K562 (cell line): ENCODE measurements around the gene B3GALT4. TPM values are rescaled to one million over a fixed set of nuclear protein-coding genes. Genes with fewer than 3 reads are reported as not detected.

Experiments used
- CEBPG ChIP-seq, 3 experiments: fragments of 200-800 bp in 1 of 3; sonication (Bioruptor generic) in 1 of 3; sonication (generic) in 1 of 3; formaldehyde crosslinking in 1 of 3; IDR thresholded peaks in 2 of 3; conservative IDR thresholded peaks in 1 of 3; 2 replicates each; pipeline versions ENCODE4 v1.6.1 to v1.8.0; 2016 to 2022; ENCODE audit warnings: missing compliant biosample characterization in 2 of 3, missing genetic modification characterization in 2 of 3, mild to moderate bottlenecking in 1 of 3, missing genetic modification reagents in 1 of 3
- HCFC1 ChIP-seq: IDR thresholded peaks from 2 replicates; pipeline ENCODE4 v1.6.1; 2012; ENCODE audit warnings: low read depth, low read length, improper control_type of control experiment
- HOXB6 ChIP-seq: fragments of 250-450 bp; sonication (Bioruptor Pico); IDR thresholded peaks from 2 replicates; pipeline ENCODE4 v1.5.1; 2022; ENCODE audit warnings: mild to moderate bottlenecking, borderline replicate concordance
- L3MBTL2 ChIP-seq: fragments of 450-650 bp; IDR thresholded peaks from 2 replicates; pipeline ENCODE4 v1.6.1; 2016; ENCODE audit warnings: mild to moderate bottlenecking, moderate library complexity
- LCOR ChIP-seq: sonication (generic); formaldehyde crosslinking; IDR thresholded peaks from 2 replicates; pipeline ENCODE4 v1.8.0; 2022; ENCODE audit warnings: mild to moderate bottlenecking, missing genetic modification reagents
- MCM3 ChIP-seq: fragments of 450-650 bp; IDR thresholded peaks from 2 replicates; pipeline ENCODE4 v1.6.1; 2016
- PHB ChIP-seq: fragments of 250-450 bp; sonication (Bioruptor Pico); IDR thresholded peaks from 2 replicates; pipeline ENCODE4 v1.5.0; 2021
- POLR2H ChIP-seq: IDR thresholded peaks from 2 replicates; pipeline ENCODE4 v1.6.1; 2016; ENCODE audit warnings: missing genetic modification characterization, low read depth, mild to moderate bottlenecking, control low read depth, missing compliant biosample characterization, moderate library complexity
- RBFOX2 ChIP-seq: fragments of 200-400 bp; formaldehyde crosslinking; IDR thresholded peaks from 2 replicates; pipeline ENCODE4 v1.6.1; 2017; ENCODE audit warnings: low read depth, mild to moderate bottlenecking, low read length, moderate library complexity
- SUPT5H ChIP-seq: fragments of 450-650 bp; IDR thresholded peaks from 2 replicates; pipeline ENCODE4 v1.6.1; 2016
- U2AF1 ChIP-seq: fragments of 200-400 bp; formaldehyde crosslinking; optimal IDR thresholded peaks from 2 replicates; pipeline ENCODE3; 2017; ENCODE audit warnings: mild to moderate bottlenecking, low read depth, low read length, moderate library complexity
- ZNF175 ChIP-seq: fragments of 200-800 bp; sonication (Bioruptor generic); IDR thresholded peaks from 2 replicates; pipeline ENCODE4 v1.6.1; 2016; ENCODE audit warnings: low read depth, mild to moderate bottlenecking, missing genetic modification characterization, missing compliant biosample characterization
- ZNF384 ChIP-seq: IDR thresholded peaks from 2 replicates; pipeline ENCODE4 v1.6.1; 2012; ENCODE audit warnings: low read depth, low read length, improper control_type of control experiment
- ZNF436 ChIP-seq: fragments of 250-450, 450-650 bp; sonication (Bioruptor Pico); formaldehyde crosslinking; IDR thresholded peaks from 2 replicates; pipeline ENCODE4 v1.7.0; 2020; ENCODE audit warnings: mild to moderate bottlenecking
- ZNF507 ChIP-seq: conservative IDR thresholded peaks from 2 replicates; pipeline ENCODE4 v1.6.1; 2017; ENCODE audit warnings: missing genetic modification characterization, missing compliant biosample characterization
- ZNF586 ChIP-seq: fragments of 450-650 bp; formaldehyde crosslinking; conservative IDR thresholded peaks from 2 replicates; pipeline ENCODE4 v1.4.0; 2020; ENCODE audit warnings: mild to moderate bottlenecking, moderate library complexity
- ZNF699 ChIP-seq: fragments of 250-450 bp; sonication (Bioruptor Pico); IDR thresholded peaks from 2 replicates; pipeline ENCODE4 v1.8.0; 2021; ENCODE audit warnings: mild to moderate bottlenecking, moderate library complexity; ENCODE audit not compliant: insufficient replicate concordance
- polyA plus RNA-seq, 8 experiments: library from polyadenylated mRNA; depleted of rRNA in 4 of 8; stranded (reverse) in 5 of 8; unstranded in 3 of 8; fragments of >200 nt; fragmentation: Nextera tagmentation in 2 of 8; fragmentation: Illumina TruSeq in 1 of 8; extraction: Ambion mirVana in 2 of 8; extraction: Trizol in 1 of 8; gene quantifications; 2 replicates each; pipeline versions ENCODE4 v1.2.1 to v1.2.3, GENCODE V29; 2011 to 2014; ENCODE audit warnings: inconsistent platforms in 1 of 8, missing spikeins in 1 of 8
- total RNA-seq, 7 experiments: library from RNA; depleted of rRNA in 6 of 7; stranded (reverse); fragments of >200 nt in 6 of 7; fragmentation: Illumina TruSeq in 2 of 7; extraction: Trizol in 2 of 7; gene quantifications; 2 replicates each; pipeline versions ENCODE4 v1.2.1 to v1.2.3, GENCODE V29; 2011 to 2021; ENCODE audit warnings: low replicate concordance in 1 of 7
- TF ChIP-seq, protein P1 (sequence below): fragments of 450-650 bp; formaldehyde crosslinking; IDR thresholded peaks from 2 replicates; pipeline ENCODE4 v1.4.0; 2022; ENCODE audit warnings: missing genetic modification characterization
- TF ChIP-seq, protein P2 (sequence below): fragments of 200-800 bp; sonication (Bioruptor generic); IDR thresholded peaks from 2 replicates; pipeline ENCODE4 v1.6.1; 2017; ENCODE audit warnings: missing genetic modification characterization, missing compliant biosample characterization
- TF ChIP-seq, protein P3 (sequence below): fragments of 250-450 bp; sonication (Bioruptor Pico); IDR thresholded peaks from 2 replicates; pipeline ENCODE4 v1.5.0; 2022; ENCODE audit warnings: mild to moderate bottlenecking
- TF ChIP-seq, protein P4 (sequence below): sonication (generic); formaldehyde crosslinking; IDR thresholded peaks from 2 replicates; pipeline ENCODE4 v1.4.0; 2020; ENCODE audit warnings: mild to moderate bottlenecking, missing genetic modification reagents

B3GALT4 gene
- total and polyA plus RNA-seq, 9 of the 15 experiments (the other 6 are each of a cell fraction or from before 2014, with no cell fraction given), result 0.11 to 1.3 (median 0.53) TPM; not detected in 1

DNA sequence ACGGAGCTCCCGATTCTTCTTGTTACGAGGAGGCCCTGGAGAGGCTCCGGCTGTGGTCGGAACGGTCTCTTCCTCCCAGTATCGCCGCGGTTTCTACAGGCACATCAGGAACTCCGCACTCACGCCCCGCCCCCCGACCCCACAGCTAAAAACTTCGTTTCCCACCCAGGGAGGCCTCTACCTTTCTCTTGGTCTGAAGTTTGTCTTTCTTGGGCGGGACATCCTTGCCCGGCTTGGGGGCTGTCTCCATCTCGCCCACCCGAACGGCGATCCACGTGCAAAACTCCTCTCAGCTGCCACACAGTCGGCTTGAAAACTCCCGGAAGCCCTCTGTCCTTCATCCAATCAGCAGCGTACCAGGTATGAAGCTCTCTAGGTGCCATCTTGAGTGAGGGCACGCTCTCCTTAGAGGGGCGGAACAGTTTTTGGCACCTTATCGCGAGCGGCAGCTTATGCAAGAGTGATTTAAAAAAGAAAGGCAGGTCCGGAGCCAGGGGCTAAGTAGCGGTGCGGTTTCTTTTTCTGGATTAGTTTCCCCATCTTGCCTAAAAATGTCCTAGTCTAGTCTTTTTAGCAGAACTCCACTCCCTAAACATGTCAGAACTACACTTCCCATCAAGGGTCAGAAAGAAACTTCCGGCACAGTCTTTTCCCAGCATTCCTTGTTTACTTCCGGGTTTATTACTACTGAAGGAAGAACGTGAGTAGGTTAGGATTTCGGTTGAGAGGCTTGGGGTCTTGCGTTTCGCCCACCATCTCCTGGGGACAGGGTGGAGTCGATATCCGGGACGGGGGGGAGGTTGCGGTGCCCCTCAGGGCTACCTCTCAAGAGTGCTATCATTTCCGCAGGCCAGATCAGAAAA, 12.2 kb downstream of the B3GALT4 start, which contains the start of the genes PFDN6 and WDR46 (continued):
- TF ChIP-seq, protein P1, sequence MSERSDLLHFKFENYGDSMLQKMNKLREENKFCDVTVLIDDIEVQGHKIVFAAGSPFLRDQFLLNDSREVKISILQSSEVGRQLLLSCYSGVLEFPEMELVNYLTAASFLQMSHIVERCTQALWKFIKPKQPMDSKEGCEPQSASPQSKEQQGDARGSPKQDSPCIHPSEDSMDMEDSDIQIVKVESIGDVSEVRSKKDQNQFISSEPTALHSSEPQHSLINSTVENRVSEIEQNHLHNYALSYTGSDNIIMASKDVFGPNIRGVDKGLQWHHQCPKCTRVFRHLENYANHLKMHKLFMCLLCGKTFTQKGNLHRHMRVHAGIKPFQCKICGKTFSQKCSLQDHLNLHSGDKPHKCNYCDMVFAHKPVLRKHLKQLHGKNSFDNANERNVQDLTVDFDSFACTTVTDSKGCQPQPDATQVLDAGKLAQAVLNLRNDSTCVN (CRISPR knock-in tag), result no peak
- peak; percentile 52; the same call in 1 of the 2 replicates for TF ChIP-seq L3MBTL2
- TF ChIP-seq ZNF699 (CRISPR knock-in tag), result no peak
- peak; percentile 81 for TF ChIP-seq CEBPG (CRISPR knock-in tag; IDR thresholded peaks at IDR 0.05)
- peak in 1 of 2 experiments; percentile 74; a peak in 2 of 4 replicates for TF ChIP-seq CEBPG (tag; conservative IDR thresholded peaks at IDR 0.05 in 1 of 2, IDR thresholded peaks at IDR 0.05 in 1 of 2)
- no peak; the same call in 1 of the 2 replicates for TF ChIP-seq POLR2H (tag)
- TF ChIP-seq ZNF507, result no peak
- TF ChIP-seq ZNF175, result peak; percentile 76; the same call in 1 of the 2 replicates
- TF ChIP-seq, protein P2, sequence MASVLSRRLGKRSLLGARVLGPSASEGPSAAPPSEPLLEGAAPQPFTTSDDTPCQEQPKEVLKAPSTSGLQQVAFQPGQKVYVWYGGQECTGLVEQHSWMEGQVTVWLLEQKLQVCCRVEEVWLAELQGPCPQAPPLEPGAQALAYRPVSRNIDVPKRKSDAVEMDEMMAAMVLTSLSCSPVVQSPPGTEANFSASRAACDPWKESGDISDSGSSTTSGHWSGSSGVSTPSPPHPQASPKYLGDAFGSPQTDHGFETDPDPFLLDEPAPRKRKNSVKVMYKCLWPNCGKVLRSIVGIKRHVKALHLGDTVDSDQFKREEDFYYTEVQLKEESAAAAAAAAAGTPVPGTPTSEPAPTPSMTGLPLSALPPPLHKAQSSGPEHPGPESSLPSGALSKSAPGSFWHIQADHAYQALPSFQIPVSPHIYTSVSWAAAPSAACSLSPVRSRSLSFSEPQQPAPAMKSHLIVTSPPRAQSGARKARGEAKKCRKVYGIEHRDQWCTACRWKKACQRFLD (CRISPR knock-in tag), result peak; percentile 94
- TF ChIP-seq HOXB6 (CRISPR knock-in tag), result no peak
- TF ChIP-seq, protein P3, sequence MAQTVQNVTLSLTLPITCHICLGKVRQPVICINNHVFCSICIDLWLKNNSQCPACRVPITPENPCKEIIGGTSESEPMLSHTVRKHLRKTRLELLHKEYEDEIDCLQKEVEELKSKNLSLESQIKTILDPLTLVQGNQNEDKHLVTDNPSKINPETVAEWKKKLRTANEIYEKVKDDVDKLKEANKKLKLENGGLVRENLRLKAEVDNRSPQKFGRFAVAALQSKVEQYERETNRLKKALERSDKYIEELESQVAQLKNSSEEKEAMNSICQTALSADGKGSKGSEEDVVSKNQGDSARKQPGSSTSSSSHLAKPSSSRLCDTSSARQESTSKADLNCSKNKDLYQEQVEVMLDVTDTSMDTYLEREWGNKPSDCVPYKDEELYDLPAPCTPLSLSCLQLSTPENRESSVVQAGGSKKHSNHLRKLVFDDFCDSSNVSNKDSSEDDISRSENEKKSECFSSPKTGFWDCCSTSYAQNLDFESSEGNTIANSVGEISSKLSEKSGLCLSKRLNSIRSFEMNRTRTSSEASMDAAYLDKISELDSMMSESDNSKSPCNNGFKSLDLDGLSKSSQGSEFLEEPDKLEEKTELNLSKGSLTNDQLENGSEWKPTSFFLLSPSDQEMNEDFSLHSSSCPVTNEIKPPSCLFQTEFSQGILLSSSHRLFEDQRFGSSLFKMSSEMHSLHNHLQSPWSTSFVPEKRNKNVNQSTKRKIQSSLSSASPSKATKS (CRISPR knock-in tag), result no peak
- no peak for TF ChIP-seq MCM3
- no peak for TF ChIP-seq U2AF1
- peak; percentile 75 for TF ChIP-seq SUPT5H
- TF ChIP-seq, protein P4, sequence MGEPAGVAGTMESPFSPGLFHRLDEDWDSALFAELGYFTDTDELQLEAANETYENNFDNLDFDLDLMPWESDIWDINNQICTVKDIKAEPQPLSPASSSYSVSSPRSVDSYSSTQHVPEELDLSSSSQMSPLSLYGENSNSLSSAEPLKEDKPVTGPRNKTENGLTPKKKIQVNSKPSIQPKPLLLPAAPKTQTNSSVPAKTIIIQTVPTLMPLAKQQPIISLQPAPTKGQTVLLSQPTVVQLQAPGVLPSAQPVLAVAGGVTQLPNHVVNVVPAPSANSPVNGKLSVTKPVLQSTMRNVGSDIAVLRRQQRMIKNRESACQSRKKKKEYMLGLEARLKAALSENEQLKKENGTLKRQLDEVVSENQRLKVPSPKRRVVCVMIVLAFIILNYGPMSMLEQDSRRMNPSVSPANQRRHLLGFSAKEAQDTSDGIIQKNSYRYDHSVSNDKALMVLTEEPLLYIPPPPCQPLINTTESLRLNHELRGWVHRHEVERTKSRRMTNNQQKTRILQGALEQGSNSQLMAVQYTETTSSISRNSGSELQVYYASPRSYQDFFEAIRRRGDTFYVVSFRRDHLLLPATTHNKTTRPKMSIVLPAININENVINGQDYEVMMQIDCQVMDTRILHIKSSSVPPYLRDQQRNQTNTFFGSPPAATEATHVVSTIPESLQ, result 0 out of 2 replicates have a peak, but pooled peaks have one; percentile 47
- TF ChIP-seq ZNF586 (CRISPR knock-in tag), result no peak
- TF ChIP-seq RBFOX2, result peak; percentile 50
- TF ChIP-seq ZNF436 (CRISPR knock-in tag), result no peak
- TF ChIP-seq HCFC1, result peak; percentile 93
- no peak for TF ChIP-seq PHB (CRISPR knock-in tag)
- TF ChIP-seq ZNF384, result 0 out of 2 replicates have a peak, but pooled peaks have one; percentile 21
- TF ChIP-seq LCOR (CRISPR knock-in tag), result peak; percentile 86
